NCI-H2029 treated with DMSO at 0.1 percent for 48 hours (cell line): ENCODE data around the gene CLDN11.

ENCODE experiments used
- DNase-seq: peaks from one replicate; lab custom pipeline; 2025; lab: John Stamatoyannopoulos, UW

CLDN11 gene

DNA sequence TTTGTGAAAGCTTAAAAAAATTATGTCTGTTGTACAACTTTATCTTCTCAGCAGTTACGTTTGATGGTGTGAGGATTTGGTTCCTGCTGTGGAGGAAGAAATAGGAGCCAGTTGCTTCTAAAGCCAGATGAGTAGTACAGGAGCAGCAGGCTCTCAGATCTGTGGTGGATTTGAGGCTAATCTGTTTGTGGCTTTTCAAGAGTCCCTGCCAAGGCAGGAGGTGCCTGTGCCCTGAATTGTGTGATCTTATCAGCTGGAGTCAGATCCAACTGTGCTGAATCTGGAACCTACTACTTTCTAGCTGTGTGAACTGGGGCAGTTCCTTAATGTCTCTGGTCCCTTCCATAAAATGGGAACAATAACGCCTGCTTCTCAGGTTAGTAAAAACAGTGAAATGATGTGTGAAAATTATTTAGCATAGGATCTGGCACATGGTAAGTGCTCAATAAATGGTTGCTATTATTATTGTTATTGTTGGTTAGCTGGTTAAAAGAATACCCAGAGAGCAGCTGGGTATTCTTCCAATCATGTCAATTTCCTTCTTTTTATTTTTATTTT lies 7.7 kb downstream of the CLDN11 start:
- no peak for DNase-seq

DNA sequence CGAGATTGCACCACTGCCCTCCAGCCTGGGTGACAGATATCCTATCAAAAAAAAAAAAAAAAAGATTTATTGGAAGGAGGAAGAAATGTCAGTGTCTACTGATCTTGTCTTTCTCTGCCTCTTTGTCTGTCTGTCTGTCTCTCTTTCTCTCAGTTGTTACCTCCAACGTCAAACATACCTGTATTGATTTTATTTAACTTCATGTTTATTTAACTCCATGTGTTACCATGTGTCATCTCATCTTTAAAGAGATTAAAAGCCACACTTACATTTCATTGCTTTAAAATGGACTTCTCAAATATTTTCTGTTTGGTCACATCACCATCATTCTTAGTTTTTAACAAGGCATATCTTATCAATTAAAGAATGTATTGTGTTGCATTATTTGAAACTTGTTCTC lies 9.4 kb downstream of the CLDN11 start:
- DNase-seq: no peak

DNA sequence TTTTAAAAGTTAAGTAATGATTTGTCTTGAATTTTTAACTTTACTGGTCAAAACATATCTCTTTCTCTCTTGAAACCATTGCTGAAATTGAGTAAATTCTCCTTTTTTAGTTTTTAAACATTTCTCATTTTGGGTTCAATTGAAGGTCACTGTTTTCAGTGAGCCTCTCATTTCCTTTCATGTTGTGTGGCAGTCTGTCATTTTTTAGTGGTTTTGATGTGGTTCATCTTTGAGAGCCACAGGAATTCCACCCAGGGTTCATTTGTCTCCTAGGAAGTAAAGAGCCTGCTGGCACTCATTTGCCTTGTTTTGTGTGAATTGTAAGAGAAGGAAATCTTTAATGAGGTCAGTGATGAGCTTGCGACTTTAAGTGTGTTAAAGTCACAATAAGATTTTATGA lies 10.4 kb downstream of the CLDN11 start:
- DNase-seq: no peak

DNA sequence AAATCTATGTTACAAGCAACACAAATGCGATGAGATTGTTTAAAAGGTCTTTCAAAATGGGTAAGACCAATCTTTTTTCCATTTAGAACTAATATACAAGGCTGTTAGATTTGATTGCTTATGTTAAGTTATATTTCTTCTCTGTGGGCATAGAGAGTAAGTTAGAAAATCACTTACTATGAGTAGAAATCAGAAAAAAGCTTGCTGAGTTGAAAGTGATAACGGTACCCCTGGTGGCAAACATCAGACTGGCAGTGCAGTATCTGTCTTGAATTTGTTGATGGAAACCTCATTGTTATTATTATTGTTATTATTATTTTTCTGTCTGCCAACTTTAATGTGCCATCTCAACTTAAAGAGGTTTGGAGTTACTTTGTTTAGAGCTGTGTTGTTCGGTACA lies 12.4 kb downstream of the CLDN11 start:
- DNase-seq: no peak

DNA sequence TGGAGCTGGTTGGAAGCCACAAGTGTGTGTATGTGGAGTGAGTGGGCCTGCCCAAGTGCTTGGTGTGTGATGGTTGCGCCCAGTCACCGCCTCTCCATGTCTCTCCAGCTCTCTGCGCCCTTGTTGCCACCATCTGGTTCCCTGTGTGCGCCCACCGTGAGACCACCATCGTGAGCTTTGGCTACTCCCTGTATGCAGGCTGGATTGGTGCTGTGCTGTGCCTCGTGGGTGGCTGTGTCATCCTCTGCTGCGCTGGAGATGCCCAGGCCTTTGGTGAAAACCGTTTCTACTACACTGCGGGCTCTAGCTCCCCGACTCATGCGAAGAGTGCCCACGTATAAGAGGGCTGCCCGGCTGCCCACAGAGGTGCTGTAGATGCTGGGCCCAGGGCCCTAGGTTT lies 13.7 kb downstream of the CLDN11 start:
- DNase-seq: no peak

DNA sequence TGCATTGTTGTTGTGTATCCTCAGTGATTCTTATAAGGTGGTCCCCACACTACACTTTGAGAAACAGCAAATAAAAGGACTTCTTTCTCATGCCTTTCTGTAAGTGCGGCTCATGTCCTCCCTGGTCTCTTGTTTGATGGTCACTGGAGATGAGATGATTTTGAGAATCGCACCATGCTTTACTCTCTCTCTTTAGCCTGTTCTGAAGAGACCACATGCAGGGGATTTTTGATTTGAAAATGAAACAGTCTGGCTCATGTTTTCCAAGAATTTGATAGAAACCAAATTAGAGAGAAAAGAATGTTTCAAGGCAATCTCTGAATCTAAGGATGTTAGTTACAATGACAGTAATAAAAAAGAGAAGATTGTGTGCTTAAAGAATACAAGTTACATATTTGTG lies 18.0 kb downstream of the CLDN11 start:
- no peak for DNase-seq

DNA sequence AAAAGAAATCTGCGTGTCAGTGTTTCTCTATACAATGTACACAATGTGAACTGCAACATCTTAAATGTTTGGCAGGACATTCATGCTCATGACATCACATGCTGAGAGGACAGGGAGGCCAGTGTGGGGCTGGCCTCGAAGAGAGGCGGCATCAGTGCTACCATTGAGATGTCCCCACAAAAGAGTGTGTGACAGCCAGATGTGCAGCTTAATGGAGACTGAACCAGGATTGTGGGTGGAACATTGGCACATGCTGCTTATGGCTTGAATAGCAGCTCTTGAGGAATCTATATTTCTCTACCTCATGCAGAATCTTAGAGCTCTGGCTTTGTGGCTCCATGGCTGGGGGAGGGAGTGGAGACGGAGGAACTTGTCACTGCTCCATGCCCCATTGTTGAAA lies 18.5 kb downstream of the CLDN11 start:
- DNase-seq: no peak

DNA sequence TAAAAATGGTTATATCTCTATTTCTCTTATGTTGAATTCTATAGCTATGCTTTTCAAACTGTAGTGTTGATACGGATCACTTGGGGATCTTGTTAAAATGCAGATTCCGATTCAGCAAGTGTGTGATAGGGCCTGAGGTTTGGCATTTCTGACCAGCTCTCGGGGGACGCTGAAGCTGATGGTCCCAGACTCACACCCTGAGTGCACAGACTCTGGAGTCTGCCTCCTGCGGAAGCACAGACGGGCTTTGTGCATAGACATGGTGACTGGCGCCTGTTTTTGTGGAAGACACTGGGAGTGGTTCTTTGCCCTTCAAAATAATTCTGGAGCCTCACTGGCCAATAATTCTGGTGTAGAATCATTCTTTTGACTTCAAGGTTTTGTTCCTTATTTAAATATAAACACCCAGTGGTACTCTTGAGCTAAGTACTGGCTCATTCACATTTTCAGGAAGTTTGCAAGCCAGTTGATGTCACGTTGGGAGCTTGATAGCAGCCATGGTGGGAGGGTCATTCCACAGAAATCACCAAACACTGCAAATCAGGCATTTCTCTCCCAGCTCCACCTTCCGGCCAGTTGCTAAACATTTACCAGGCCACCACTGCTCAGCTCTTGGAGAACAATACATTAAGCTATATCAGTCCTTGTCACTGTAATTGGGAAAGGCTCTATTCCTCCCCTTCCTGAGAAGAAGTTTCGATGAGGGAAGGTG lies 19.2 kb downstream of the CLDN11 start:
- no peak for DNase-seq

DNA sequence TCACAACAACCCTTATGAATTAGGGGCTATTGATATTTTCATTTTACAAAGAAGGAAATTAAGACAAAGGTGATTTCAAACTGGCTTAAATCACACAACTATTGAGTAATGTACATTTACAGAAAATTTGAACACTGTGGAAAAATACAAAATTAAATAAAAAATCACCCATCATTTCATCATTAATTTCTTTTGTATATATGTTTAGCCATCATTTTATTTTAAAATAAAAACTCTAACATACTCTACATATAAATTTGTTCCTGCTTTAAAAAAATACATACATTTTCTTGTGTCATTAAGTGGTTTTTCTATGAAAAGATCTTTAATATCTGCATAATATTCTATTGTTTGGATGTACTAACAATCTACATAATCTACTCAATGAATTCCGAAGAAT lies 20.2 kb downstream of the CLDN11 start:
- DNase-seq: no peak

DNA sequence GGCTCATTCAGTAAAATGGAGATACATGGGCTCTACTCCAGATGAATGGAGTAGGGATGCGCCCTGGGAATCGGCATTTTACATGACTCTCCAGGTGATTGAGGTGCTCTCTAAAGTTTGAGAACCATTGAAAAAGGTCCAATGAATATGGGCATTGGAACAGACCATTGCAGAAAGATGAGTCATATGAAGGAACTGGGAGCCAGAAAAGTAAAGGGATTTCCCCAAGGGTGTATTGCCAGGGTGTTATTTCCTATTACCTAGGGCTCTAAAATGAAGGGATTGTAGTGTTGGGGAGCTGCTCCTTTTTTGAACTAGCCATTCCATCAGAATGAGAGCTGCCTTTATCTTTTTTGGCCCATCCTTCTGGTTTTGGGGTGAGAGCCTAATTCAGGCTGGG lies 21.7 kb downstream of the CLDN11 start:
- no peak for DNase-seq

DNA sequence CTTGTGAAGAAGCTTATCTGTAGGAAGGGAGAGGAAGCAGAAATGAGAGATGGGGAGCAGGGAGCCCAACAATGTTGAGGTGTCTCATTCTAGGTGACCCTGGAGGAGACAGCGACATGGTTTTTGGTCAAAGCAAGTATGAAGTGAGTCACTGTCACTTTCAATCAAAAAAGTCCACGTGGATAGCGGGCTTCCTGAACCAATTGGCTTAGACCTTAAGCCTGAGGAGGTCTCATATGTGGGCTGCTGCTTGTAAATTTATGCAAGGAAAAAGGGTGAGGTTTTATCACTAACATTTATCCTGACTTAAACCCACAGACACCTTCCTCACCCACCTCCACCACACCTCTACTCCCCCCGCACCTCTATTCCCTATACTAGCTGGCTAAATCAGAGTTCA lies 22.7 kb downstream of the CLDN11 start:
- no peak for DNase-seq

DNA sequence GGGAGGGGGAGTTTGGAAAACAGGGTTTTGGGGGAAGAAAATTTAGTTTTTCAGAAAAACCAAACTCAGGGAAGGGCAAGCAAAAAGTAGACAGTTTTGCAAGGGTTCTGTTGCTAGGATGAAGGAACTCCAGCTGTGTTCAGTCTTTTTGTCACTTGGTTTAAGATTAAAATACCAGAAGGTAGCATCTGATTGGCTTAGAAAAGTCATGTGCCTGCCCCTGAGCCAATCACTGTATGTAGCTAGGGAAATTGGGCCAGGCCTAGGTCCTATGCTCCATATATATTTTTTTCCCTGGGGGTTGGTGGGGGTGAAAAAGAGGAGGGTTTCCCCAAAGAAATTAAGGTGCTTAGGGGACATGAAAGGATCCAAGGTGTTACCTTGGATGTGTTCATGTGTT lies 24.3 kb downstream of the CLDN11 start:
- DNase-seq: no peak

DNA sequence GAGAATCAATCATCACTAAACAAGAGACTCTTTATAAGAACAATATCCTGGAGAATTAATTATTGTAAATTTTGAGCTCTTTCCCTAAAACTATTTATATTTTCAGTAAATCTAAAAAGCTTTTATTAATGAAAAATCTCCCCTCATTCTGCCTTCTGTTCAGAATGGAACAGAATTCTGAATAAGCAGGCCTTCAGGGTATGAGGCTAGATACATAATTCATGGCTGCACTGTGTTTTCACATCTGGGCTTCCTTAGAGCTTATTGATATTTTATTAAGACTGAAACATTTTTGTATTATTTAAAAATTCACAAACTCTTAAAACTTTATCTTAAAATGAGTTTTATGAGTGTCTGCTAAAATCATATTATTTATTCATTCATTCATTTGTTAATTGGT lies 24.8 kb downstream of the CLDN11 start:
- no peak for DNase-seq

DNA sequence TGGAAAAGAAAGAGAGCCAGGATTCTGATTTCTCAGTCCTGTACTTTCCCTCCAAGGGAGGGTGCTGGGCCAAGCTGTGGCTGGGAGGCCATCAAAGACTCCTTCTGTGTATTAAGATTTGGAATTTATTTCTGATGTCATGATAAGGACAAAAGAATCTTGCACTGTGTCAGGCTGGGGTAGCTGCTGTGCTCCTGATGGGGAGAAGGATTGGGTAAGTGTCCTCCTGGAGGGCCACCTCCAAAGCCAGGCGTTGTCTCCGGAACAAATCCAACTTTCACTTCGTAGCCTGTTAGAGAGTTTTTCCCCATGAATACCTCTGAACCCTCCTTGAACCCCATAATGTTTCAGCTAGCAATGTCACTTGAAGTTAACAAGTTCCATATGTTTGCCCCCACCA lies 29.9 kb downstream of the CLDN11 start:
- DNase-seq: no peak

DNA sequence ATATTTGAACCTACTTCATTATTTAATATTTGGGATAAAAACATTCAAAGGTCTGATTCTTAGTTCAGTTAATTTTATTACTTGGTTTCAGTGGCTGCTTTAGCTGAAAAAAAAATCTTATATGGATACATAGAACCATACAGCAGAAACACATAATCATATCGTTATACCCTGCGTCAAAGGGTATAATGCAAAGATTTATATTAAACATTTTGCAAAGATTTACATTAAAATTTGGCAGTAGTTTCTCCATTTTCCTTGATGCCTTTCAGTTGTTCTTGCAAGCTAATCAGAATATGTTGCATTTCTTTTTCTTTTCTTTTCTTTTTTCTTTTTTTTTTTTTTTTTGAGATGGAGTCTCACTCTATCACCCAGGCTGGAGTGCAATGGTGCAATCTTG lies 31.4 kb downstream of the CLDN11 start:
- no peak for DNase-seq

DNA sequence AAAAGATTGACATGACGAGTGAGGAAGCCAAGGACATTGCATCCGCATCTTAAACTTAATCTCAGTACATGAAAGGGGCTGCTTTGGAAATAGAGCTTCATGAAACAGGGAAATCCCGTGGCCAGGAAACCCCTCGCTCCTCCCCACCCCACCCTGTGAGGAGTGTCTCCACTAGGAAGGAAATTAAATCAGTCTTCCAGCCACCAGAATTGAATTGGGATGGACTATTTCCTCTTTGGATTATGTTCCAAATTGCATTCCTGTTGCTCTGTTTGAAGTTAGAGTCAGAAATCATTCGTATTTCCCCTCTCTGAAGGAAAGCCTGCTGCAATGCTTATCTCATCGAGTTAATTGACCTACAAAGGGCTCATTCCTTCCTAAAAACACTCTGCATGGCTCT lies 35.8 kb downstream of the CLDN11 start:
- DNase-seq: no peak

DNA sequence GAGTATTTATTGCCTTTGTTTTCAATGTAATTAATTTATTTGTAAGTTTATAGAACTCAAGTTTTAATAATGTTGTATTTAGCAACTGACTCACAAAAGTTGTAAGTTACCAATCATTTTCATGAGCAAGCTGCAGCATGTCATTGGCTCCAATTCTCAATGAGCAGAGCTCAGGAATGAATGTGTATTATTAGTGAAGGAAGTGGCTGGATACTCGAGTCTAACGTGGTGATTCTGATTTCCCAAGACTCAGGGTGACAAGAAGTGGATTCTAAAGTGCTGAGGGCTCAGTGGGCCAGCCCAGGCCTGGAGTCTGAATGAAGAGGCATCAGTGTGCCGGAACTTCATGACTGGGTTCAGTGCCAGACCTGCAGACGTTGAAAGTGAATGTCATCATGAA lies 39.6 kb downstream of the CLDN11 start:
- DNase-seq: no peak

DNA sequence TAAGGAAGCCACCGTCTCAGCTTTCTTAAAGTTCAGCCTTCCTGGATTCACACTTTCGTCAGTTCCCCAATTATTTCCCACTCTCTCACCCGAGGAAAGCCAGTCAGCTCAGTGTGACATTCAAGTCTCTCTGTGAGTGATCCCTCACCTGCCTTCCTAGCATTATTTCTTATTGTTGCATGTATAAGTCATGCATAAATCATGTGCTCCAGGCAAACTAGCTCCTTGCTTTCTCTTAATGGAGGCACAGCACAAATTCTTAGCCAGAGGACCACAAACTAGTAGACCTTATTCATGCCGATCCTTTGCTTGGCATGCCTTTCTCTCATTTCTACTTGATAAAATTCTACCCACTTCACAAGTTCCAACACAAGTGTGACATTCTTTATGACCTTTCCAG lies 44.3 kb downstream of the CLDN11 start:
- no peak for DNase-seq

DNA sequence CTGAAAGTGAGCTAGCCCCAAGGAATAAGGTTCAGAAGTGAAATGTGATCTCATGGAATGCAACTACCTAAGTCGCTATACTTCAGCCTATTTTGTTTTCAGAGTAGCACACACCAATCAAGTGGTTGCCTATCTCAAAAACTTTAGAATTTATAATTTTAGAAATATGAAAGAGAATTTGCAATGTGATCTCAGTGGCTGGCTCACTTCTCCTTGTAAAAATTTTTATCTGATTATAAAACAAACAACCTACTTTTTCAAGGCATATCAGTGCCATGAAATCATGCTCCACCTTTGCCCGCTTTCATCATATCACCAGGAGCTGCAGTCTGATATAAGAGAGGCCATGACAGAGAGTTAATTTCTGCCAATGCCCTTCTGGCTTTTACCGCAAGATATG lies 47.3 kb downstream of the CLDN11 start:
- DNase-seq: no peak

DNA sequence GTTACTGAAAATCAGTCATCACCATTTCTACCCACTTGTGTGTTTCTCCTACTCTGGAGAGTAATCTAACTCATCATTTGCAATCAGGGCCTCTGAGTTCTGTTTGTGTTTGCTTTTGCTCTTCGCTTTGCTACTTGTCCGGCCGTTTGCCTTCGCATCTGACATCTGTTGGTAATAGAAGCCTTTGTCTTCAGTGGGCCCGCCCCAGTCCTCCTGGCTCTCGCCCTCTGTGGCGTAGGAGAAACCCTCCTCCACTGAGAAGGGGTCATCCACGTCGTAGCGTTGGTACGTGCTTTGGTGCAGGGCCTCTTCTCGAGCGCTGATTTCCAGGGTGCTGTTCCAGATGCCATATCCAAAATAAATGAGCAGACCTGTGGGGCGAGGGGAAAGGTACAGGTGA lies 48.3 kb downstream of the CLDN11 start:
- DNase-seq: no peak

DNA sequence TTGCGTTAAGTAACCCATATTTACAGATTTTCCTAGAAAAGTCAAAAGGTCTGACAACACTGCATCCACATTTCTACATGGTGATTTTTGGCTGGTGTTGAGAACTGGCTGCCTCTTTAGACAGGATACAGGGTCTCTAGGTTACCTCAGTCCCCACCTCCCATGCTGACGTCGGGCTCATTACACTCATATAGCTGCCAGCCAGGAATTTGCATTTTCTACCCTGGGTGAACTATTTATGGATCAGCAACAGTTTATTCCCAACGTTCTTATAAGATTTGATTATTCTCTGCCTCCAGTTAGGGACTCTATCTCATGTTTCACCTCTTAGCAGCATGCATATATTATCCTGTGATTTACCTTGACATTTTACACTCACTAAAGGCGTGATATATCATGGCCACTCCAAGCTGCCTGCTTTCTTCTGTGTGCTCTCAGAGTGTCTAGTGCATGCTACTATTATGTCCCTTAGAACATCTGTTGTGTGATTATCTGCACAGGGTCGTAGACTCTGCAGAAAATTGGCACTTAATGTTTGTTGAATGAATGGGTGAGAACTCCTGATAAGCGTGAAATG lies 49.0 kb downstream of the CLDN11 start:
- no peak for DNase-seq

DNA sequence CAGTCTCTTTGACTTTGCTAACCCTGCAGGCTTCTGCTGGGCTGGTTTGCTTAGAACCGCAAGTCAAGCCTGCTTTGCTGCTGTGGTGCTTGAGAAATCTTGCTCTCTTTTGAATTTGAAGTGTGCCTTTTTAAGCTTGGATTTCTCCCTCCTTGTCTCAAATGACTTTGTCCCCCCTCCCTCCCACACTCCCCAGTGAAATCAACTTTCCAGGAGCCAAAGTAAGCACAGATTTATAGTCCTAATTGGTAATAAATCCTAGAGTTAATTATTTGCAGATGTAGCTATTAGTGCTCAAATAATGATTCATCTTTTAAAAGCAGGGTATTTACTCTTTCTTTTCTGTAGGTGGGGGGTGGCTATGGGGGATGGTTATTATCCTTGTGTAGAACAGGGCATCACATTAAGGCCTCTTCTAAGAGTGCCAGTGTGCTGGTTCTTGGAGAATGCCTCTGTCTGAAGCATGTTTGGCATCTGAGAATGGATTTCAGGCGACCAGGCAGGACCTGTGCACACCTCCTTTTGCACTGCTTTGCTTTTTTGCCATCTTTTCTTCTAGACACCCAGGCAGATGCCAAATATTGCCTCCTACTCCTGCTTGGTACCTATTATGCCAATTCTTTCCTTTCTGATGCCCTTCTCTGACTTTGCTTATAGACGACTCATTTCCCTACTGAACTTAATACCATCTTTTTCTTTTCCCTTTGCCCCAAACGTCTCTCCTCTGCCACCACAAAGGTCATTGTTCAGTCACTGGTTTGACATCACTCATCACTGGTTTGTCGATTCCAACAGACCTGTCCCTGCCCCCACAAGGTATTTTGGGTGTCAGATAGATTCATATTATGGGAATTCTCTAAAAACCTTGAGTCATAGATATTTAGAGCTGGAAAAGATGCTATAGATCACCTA lies 50.7 kb downstream of the CLDN11 start:
- no peak for DNase-seq
